Activated T-cell treated with anti-CD3 and anti-CD28 coated beads, Interleukin-2, amount 50 U/mL, for 72 hours (primary cell): ENCODE measurements around the gene EXOC2. TPM values are rescaled to one million over a fixed set of nuclear protein-coding genes. Genes with fewer than 3 reads are reported as not detected.
"Not testable (repeated sequence)": the region's sequence is repeated elsewhere in the genome, so short reads cannot be mapped to it uniquely, and the experiment has no call there.

Experiments
- ATAC-seq, 2 donors: fragments of 150-1000 bp; cut with Tn5 transposase; replicated peaks in 1 of 2; 2 replicates each; pipeline ENCODE4 v1.10.0; 2021; ENCODE audit warnings: moderate library complexity in 2 of 2, mild to moderate bottlenecking in 1 of 2
- DNase-seq, 2 donors: peaks; one replicate each; pipeline ENCODE4 v3.0.0; 2021 to 2022; ENCODE audit warnings: mixed read lengths in 1 of 2
- H3K27ac Mint-ChIP-seq: one replicate; pipeline ENCODE4 v1.8.0; 2022; ENCODE audit warnings: mild to moderate bottlenecking, moderate library complexity, mixed read lengths
- H3K27me3 Mint-ChIP-seq: one replicate; pipeline ENCODE4 v1.8.0; 2022; ENCODE audit warnings: low read depth, mixed read lengths
- H3K36me3 Mint-ChIP-seq, 2 donors: one replicate each; pipeline ENCODE4 v1.8.0; 2022; ENCODE audit warnings: mixed read lengths in 2 of 2, mild to moderate bottlenecking in 1 of 2; ENCODE audit not compliant: insufficient read depth in 2 of 2
- H3K4me1 Mint-ChIP-seq: one replicate; pipeline ENCODE4 v1.8.0; 2022; ENCODE audit warnings: low read depth, mixed read lengths
- H3K4me3 Mint-ChIP-seq, 2 donors: one replicate each; pipeline ENCODE4 v1.8.0; 2022; ENCODE audit warnings: mild to moderate bottlenecking in 2 of 2, mixed read lengths in 2 of 2, moderate library complexity in 2 of 2
- H3K9me3 Mint-ChIP-seq, 2 donors: one replicate each; pipeline ENCODE4 v1.8.0; 2022; ENCODE audit warnings: mixed read lengths in 2 of 2
- total RNA-seq, 2 donors: library from RNA; stranded (reverse); gene quantifications; one replicate each; pipeline ENCODE4 v1.2.3, GENCODE V29; 2022

The EXOC2 gene
- total RNA-seq, 2 donors from 2014 or later, result 42.2 to 46.1 TPM

DNA sequence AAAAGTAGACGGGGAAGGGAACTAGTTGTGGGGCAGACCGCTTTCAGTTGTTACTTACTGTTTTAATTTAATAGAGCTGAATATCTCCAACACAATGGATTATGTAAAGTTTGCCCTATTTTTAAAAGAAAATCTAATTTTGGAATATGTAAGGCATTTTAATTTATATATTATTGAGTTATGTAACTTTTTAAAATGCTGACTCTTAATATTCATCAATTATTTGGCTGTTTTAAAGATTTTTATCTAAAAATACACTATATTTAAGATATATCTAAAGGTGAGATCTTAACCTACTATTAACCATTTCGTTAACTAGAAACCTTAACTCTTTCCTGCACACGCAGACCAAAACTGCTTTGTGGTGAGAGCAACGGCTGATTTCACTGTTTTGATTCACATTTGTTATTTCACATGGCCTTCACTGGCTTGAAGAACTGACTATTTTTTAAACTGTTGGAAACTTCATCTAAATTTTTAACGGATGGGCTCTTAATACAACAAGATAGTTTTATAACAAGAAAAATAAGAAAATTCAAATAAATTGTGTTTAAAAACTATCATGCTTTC is 123.9 kb downstream of the EXOC2 start:
- DNase-seq (peak in 1 of 2 donors; percentile 22), ATAC-seq (peak in 1 of 2 donors; percentile 70)
- no peaks in the 10 kb centered on the region for H3K9me3 Mint-ChIP-seq
- H3K36me3 Mint-ChIP-seq, result peaks cover 11 to 12% of the 10 kb centered on the region in 2 donors
- H3K27me3 Mint-ChIP-seq, result no peaks in the 10 kb centered on the region
- peak overlapping the region; percentile 21 for H3K27ac Mint-ChIP-seq
- H3K4me3 Mint-ChIP-seq, result no peak overlapping the region
- peaks cover 54% of the 10 kb centered on the region for H3K4me1 Mint-ChIP-seq

DNA sequence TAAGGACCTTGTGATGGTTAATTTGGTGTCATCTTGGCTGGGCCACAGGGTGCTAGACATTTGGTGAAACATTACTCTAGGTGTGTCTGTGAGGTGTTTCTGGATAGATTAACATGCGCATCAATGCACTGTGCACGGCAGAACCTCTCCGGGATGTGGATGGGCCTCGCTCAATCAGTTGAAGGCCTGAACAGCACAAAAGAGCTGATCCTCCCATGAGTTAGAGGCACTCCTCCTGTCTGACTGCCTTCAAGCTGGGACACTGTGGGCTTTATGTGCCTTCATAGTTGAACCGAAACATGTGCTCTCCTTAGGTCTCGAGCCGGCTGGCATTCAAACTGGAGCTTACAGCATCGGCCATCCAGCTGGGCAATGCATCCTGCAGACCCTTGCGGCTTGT is 124.9 kb downstream of the EXOC2 start:
- Mint-ChIP-seq H3K36me3 (peaks cover 11 to 15% of the 10 kb centered on the region in 2 donors), H3K27me3 (no peaks in the 10 kb centered on the region), H3K27ac (no peak overlapping the region), H3K4me1 (peaks cover 58% of the 10 kb centered on the region), H3K9me3 (no peaks in the 10 kb centered on the region), H3K4me3 (peak overlapping the region in 1 of 2 donors; percentile 27)
- no peak for ATAC-seq
- no peak for DNase-seq

DNA sequence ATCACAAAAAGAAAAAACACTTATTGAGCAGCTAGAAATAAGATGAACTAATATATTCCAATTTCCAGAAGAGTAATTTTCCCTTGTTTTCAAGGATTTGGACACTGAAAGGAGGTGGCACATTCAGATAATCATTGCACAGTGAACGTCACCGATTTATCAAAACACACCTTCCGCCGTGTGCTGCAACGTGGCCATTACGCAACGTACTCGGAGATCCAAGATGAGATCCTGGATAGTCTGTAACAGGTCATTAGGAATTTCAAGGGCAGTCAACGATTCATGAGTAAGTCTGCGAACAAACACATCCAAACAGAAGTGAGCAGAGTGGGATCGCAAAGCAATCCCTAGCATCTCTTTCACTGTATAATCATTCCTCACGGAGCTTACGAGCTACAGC is 129.1 kb downstream of the EXOC2 start:
- no peak for ATAC-seq
- Mint-ChIP-seq H3K4me1 (peaks cover 63% of the 10 kb centered on the region), H3K27ac (peak overlapping the region; percentile 52), H3K4me3 (peak overlapping the region; percentile 8 to 32), H3K27me3 (no peaks in the 10 kb centered on the region), H3K9me3 (no peaks in the 10 kb centered on the region), H3K36me3 (peaks cover 10 to 16% of the 10 kb centered on the region in 2 donors)
- DNase-seq, result no peak

DNA sequence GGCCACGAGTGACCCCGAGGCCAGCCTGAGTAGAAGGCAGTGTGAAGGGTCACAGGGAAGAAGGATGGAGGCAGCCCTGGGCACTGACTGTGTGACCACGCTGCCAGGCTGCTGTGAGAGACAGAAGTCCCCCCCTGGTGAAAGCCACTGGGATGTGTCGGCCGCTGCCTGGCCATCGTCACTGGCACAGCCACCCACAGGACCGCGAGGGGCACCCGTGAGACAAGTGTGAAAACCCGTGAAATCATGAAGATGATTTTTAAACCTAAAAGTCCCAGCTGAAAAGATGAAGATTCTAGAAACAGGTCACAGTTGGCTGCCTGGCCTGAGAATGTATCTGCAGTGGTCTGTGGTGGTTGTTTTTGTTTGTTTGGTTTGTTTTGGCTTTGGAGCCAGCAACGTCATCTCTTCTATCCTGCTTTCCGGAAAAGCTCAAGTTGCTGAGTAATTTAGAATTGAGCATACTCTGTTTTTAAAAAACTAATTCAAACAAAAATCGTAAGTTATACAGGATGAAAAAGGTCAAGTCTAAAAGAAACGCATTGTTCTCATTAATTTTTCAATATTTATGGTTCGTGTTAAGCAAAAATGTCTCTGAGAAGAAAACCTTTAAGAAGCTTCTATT is 130.8 kb downstream of the EXOC2 start:
- Mint-ChIP-seq H3K4me1 (peaks cover 63% of the 10 kb centered on the region), H3K36me3 (peaks cover 7 to 16% of the 10 kb centered on the region in 2 donors), H3K27me3 (no peaks in the 10 kb centered on the region), H3K4me3 (peak overlapping the region; percentile 70 to 78), H3K27ac (peak overlapping the region; percentile 94), H3K9me3 (peaks cover 0 to 2% of the 10 kb centered on the region in 2 donors)
- DNase-seq, result peak in 1 of 2 donors; percentile 16
- ATAC-seq, result peak in 1 of 2 donors; percentile 27

DNA sequence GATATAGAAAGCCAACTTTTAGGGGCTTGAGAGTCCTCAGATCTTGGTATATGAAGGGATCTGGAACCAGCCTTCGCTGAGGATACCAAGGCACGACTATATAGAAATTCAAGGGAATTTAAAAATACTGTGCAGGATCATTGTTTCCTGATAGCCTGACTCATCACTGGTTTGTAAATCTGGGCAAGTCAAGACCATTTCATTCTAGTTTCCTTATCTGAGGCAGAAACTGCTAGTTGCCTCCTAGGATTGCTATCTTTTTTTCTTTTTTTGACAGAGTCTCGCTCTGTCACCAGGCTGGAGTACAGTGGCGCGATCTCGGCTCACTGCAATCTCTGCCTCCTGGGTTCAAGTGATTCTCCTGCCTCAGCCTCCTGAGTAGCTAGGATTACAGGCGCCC is 131.6 kb downstream of the EXOC2 start:
- not testable (repeated sequence) for H3K27me3 Mint-ChIP-seq, H3K9me3 Mint-ChIP-seq, DNase-seq
- Mint-ChIP-seq H3K4me3 (peak overlapping the region; percentile 70 to 78), H3K27ac (peak overlapping the region; percentile 94), H3K4me1 (peaks cover 70% of the 10 kb centered on the region), H3K36me3 (peaks cover 7 to 19% of the 10 kb centered on the region in 2 donors)
- ATAC-seq, result peak; percentile 49 to 50

DNA sequence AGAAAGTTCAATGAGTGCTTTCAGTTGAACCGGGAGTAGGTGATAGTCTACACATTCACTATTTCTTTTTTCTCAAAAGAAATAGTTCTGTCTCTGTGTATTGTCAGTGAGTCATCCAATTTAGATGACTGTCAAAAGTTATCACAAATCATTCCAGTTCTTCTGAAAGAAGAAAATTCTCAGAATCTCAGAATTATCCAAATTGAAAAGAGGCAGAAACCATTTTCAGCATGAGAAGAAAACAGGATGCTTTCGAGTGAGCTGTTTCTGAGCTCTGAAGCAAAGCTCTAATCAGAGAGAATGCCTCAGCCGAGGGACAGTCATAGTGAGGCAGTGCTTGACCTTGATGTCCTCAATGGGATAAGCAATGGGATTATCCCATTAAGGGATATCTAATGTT is 134.0 kb downstream of the EXOC2 start:
- H3K36me3 Mint-ChIP-seq, result peaks cover 5 to 30% of the 10 kb centered on the region in 2 donors
- H3K27ac Mint-ChIP-seq, result peak overlapping the region; percentile 96
- peaks cover 0 to 2% of the 10 kb centered on the region in 2 donors for H3K9me3 Mint-ChIP-seq
- ATAC-seq (peak; percentile 80 to 81), DNase-seq (peak in 1 of 2 donors; percentile 29)
- H3K4me1 Mint-ChIP-seq, result peaks cover 68% of the 10 kb centered on the region
- peak overlapping the region; percentile 26 to 75 for H3K4me3 Mint-ChIP-seq
- H3K27me3 Mint-ChIP-seq, result no peaks in the 10 kb centered on the region

DNA sequence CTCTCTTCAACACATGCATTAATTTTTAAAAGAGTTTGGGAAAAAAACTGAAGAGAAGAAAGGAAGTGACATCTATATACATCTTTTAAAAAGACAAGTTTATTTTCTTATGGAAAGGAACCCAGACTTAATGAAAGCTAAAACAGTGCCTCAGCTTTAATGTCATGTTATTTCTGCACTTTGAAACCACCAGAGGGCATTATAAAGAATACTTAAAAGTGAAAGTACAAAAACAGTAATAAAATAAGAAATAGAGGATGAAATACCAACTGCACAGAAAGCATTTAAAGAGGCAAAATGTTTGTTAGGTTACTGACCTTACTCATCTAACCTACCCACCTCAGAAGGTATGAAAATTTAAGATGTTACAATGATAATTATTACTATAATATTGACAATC is 134.8 kb downstream of the EXOC2 start:
- Mint-ChIP-seq H3K27ac (peak overlapping the region; percentile 90), H3K9me3 (peaks cover 0 to 2% of the 10 kb centered on the region in 2 donors)

DNA sequence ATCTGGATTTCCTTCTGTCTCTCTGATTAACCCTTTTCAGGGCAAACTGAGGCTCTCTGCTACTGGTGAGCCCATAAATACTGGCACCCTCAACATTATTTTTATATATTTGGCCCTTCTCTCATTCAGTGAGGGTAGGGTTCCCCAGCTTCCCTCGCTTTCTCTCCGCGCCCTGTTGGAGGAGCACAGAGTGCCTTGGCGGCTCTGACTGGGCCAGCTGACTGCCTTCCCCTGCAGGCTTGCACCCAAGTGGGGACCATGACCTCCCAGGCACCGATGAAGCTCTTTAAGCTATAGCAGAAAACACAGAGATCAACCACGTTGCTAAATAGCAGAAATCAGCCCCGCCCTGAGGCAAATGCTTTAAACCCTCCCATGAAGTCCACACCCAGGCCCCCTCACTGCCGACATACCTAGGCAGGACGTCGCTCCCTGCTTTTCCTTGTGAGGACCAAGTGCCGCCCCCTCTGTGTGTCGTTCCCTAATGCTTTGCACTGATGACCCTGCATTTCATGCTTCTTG is 141.0 kb downstream of the EXOC2 start:
- ATAC-seq (no peak), DNase-seq (no peak)
- peak overlapping the region in 1 of 2 donors; percentile 24 for H3K4me3 Mint-ChIP-seq
- no peaks in the 10 kb centered on the region for H3K9me3 Mint-ChIP-seq
- H3K4me1 Mint-ChIP-seq, result peaks cover 67% of the 10 kb centered on the region
- H3K27ac Mint-ChIP-seq, result peak overlapping the region; percentile 76
- peaks cover 0 to 16% of the 10 kb centered on the region in 2 donors for H3K36me3 Mint-ChIP-seq
- H3K27me3 Mint-ChIP-seq, result no peaks in the 10 kb centered on the region

More for the DNA sequence above, 134.8 kb downstream of the EXOC2 start:
- DNase-seq, result no peak
- no peak for ATAC-seq
- Mint-ChIP-seq H3K36me3 (peaks cover 5 to 27% of the 10 kb centered on the region in 2 donors), H3K27me3 (no peaks in the 10 kb centered on the region), H3K4me3 (peak overlapping the region; percentile 56 to 64), H3K4me1 (peaks cover 65% of the 10 kb centered on the region)

DNA sequence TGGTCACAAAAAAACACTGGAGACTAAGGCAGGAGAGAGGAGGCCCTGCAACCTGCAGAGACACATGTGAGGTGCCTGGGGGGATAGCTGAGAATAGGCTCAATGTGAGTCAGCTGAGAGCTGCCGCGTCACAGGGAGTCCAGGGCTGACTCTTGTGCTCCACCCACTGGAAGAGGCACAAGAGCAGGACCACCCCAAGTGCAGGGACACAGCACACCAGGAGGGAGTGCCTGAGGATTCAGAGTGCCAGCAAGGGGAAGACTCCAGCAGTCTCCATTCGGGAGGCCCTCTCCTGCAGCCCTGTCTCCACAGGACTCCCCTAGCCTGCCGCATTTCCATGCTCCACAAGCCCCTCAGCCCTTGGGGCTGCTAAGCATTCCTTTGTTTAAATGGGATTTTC is 141.5 kb downstream of the EXOC2 start:
- H3K27ac Mint-ChIP-seq, result peak overlapping the region; percentile 93
- ATAC-seq (peak; percentile 67 to 75), DNase-seq (peak; percentile 51 to 63)
- H3K27me3 Mint-ChIP-seq, result no peaks in the 10 kb centered on the region
- H3K36me3 Mint-ChIP-seq, result peaks cover 0 to 15% of the 10 kb centered on the region in 2 donors
- H3K4me3 Mint-ChIP-seq, result peak overlapping the region; percentile 56 to 65
- no peaks in the 10 kb centered on the region for H3K9me3 Mint-ChIP-seq
- H3K4me1 Mint-ChIP-seq, result peaks cover 67% of the 10 kb centered on the region

DNA sequence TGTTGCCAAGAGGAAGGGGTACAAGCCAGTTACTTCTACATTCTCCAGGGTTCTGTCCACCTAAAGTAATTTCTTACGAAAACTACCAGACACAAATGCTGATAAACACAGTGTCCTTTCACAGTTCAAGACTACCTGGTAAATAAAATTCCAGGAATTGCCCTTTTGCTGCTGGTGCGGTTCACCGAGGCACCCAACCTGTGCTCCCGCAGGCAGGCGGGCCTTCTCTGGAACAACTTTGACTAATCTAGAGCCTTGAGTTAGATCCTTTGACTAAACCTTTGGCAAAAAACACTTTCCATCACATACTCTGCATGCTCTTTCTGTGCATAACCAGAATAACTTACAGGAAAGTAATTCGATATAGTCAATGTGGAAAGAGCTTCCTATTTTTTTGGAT is 143.0 kb downstream of the EXOC2 start:
- ATAC-seq (peak; percentile 24 to 46), DNase-seq (peak in 1 of 2 donors; percentile 34)
- peaks cover 0 to 9% of the 10 kb centered on the region in 2 donors for H3K36me3 Mint-ChIP-seq
- H3K4me3 Mint-ChIP-seq, result peak overlapping the region; percentile 56 to 65
- H3K9me3 Mint-ChIP-seq, result no peaks in the 10 kb centered on the region
- H3K4me1 Mint-ChIP-seq, result peaks cover 71% of the 10 kb centered on the region
- no peaks in the 10 kb centered on the region for H3K27me3 Mint-ChIP-seq
- H3K27ac Mint-ChIP-seq, result peak overlapping the region; percentile 93

DNA sequence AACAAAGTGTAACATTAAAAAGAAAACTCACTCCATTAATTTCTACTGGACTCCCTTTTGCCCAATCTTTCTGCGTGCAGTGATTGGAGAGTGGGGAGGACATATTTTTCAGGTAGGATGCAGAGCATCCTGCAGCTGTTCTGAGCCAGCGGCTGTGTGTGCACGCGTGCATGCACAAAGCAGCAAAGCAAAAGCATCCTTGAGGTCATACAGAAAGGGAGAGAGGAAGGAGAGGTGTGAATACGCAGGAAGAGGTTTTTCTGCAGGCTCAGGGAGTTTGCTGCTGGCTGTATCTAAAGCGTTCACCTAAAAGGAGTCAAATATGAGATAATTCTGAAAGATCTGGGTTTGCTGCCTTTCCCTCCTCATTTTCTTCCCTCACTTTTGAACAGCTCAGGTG is 144.4 kb downstream of the EXOC2 start:
- Mint-ChIP-seq H3K4me3 (peak overlapping the region; percentile 82 to 87), H3K27ac (peak overlapping the region; percentile 93), H3K36me3 (peaks cover 2 to 8% of the 10 kb centered on the region in 2 donors), H3K4me1 (peaks cover 83% of the 10 kb centered on the region), H3K27me3 (no peaks in the 10 kb centered on the region), H3K9me3 (no peaks in the 10 kb centered on the region)
- DNase-seq, result peak; percentile 42 to 47
- peak; percentile 78 to 82 for ATAC-seq

DNA sequence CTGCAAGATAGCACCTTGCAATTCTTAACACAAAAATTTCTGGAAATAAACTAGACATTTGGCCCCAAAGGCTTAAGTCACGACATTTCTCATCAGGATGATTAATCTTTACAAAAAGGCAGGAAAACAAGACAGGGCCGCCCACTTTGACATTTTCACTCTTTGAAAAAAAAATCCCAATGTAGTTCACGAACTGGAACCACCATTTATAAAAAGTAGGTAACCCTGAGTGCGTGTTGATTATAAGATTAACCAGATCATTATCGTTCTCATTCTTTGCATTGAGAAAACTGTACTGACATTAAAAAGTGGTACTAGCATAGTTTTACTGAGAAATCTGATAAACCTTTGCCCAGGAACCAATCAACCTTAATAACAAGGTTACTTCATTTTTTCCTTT is 144.8 kb downstream of the EXOC2 start:
- peaks cover 0 to 2% of the 10 kb centered on the region in 2 donors for H3K9me3 Mint-ChIP-seq
- peaks cover 4 to 12% of the 10 kb centered on the region in 2 donors for H3K36me3 Mint-ChIP-seq
- DNase-seq, result peak in 1 of 2 donors; percentile 27
- ATAC-seq, result peak; percentile 30 to 57
- no peaks in the 10 kb centered on the region for H3K27me3 Mint-ChIP-seq
- H3K4me1 Mint-ChIP-seq, result peaks cover 87% of the 10 kb centered on the region
- peak overlapping the region; percentile 93 for H3K27ac Mint-ChIP-seq
- H3K4me3 Mint-ChIP-seq, result peak overlapping the region; percentile 82 to 87

DNA sequence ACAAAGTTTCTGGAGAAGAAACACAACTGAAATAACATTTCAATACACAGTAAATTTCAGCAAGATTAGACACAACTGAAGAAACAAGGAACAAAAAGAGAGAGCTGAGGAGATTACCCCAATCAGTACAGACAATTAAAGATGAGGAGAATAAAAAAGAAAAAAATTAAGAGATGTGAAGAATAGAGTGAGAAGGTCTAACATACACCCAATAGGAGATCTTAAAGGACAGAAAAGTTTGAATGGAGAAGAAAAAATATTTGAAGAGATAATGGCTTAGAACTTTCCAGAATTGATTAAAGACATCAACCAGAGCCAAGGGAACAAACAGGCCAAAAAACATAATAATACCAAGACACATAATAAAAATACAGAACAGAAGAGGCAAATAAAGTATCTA is 152.4 kb downstream of the EXOC2 start:
- no peak overlapping the region for H3K4me3 Mint-ChIP-seq

More for the DNA sequence above, 152.4 kb downstream of the EXOC2 start:
- Mint-ChIP-seq H3K27ac (no peak overlapping the region), H3K27me3 (no peaks in the 10 kb centered on the region), H3K9me3 (peaks cover 8 to 11% of the 10 kb centered on the region in 2 donors), H3K4me1 (peaks cover 28% of the 10 kb centered on the region), H3K36me3 (peaks cover 22 to 47% of the 10 kb centered on the region in 2 donors)
- DNase-seq (no peak), ATAC-seq (no peak)
